Lung (tissue), 12 donors: ENCODE results near the gene RPS17. TPM values are rescaled to one million over a fixed set of nuclear protein-coding genes. Genes with fewer than 3 reads are reported as not detected.
"Not testable (repeated sequence)": the region's sequence is repeated elsewhere in the genome, so short reads cannot be mapped to it uniquely, and the experiment has no call there.

Experiments
- ATAC-seq: fragments of 200-7000 bp; cut with Tn5 transposase; one replicate; pipeline ENCODE4 v1.9.1; 2020; ENCODE audit warnings: moderate number of reproducible peaks; ENCODE audit not compliant: insufficient read depth, low FRiP score
- DNase-seq, 3 donors: peaks; one replicate each; pipeline ENCODE4 v3.0.0-alpha.2; 2013 to 2017
- H3K27ac ChIP-seq, 2 donors: one replicate each; pipeline ENCODE4 v1.5.1; 2013; ENCODE audit warnings: mild to moderate bottlenecking in 2 of 2, moderate library complexity in 2 of 2, control low read depth in 1 of 2, inconsistent platforms in 1 of 2, low read depth in 1 of 2, low read length in 1 of 2
- H3K27me3 ChIP-seq, 3 donors: one replicate each; pipeline ENCODE4 v1.5.1; 2013; ENCODE audit warnings: low read length in 2 of 3; ENCODE audit not compliant: control insufficient read depth in 3 of 3, insufficient read depth in 3 of 3
- H3K36me3 ChIP-seq, 4 donors: one replicate each; pipeline ENCODE4 v1.5.1; 2013; ENCODE audit warnings: low read length in 4 of 4, mild to moderate bottlenecking in 1 of 4, moderate library complexity in 1 of 4; ENCODE audit not compliant: control insufficient read depth in 4 of 4, insufficient read depth in 4 of 4
- H3K4me1 ChIP-seq, 5 donors: one replicate each; pipeline ENCODE4 v1.5.1; 2013; ENCODE audit warnings: low read length in 5 of 5, mild to moderate bottlenecking in 2 of 5, moderate library complexity in 1 of 5; ENCODE audit not compliant: control insufficient read depth in 5 of 5, insufficient read depth in 5 of 5
- H3K4me3 ChIP-seq: one replicate; pipeline ENCODE4 v1.5.1; 2013; ENCODE audit warnings: mild to moderate bottlenecking, control low read depth, moderate library complexity
- H3K9ac ChIP-seq, 2 donors: one replicate each; pipeline ENCODE4 v1.5.1; 2013; ENCODE audit warnings: low read length in 2 of 2, control low read depth in 1 of 2; ENCODE audit not compliant: insufficient read depth in 1 of 2
- H3K9me3 ChIP-seq, 4 donors: one replicate each; pipeline ENCODE4 v1.5.1; 2013; ENCODE audit warnings: low read length in 3 of 4, mild to moderate bottlenecking in 1 of 4, moderate library complexity in 1 of 4; ENCODE audit not compliant: control insufficient read depth in 4 of 4, insufficient read depth in 3 of 4
- CTCF ChIP-seq: IDR thresholded peaks from 2 replicates; pipeline ENCODE4 v1.5.1; 2012; ENCODE audit warnings: mild to moderate bottlenecking; ENCODE audit errors: control extremely low read depth, extremely low read depth
- WGBS, 2 donors: extraction: QIAGEN DNeasy Blood & Tissue Kit; methylation state at CpG; one replicate each; pipeline ENCODE4 v1.1.7; 2013; 5-methylcytosine and 5-hydroxymethylcytosine counted together
- polyA plus RNA-seq, 2 donors: library from polyadenylated mRNA; stranded (reverse); fragments of 200-250 nt; gene quantifications; one replicate each; pipeline ENCODE4 v1.2.1, GENCODE V29; 2013
- total RNA-seq, 2 donors: library from RNA; depleted of rRNA in 1 of 2; stranded (reverse); fragments of >200 nt in 1 of 2; gene quantifications; one replicate each; pipeline ENCODE4 v1.2.1, GENCODE V29; 2014 to 2021
- donor health status: control.
- donor health status: control.
- donor health status: Bipolar disorder and iron deficiency.
- donor health status: healthy.
- donor health status: DM: yes; HTN: yes; CAD: no.

RPS17 gene
- total and polyA plus RNA-seq, 4 donors, result 1,181 to 4,573 (median 2,417) TPM

- DNase-seq (peak; percentile 61 to 65 (median 65)), ATAC-seq (peak; percentile 81)
- no peak overlapping the region for H3K9ac ChIP-seq
- H3K36me3 ChIP-seq, result peaks cover 2 to 7% (median 3%) of the 10 kb centered on the region in 4 donors
- TF ChIP-seq CTCF, result peak; percentile 50
- H3K4me3 ChIP-seq, result no peak overlapping the region
- 21 to 29% methylated on average over 10 of the region's 10 CpGs for WGBS, 2 donors
- peaks cover 0 to 6% (median 0%) of the 10 kb centered on the region in 5 donors for H3K4me1 ChIP-seq
- H3K9me3 ChIP-seq, result no peaks in the 10 kb centered on the region
- no peaks in the 10 kb centered on the region for H3K27me3 ChIP-seq
- peak overlapping the region in 1 of 2 donors; percentile 52 for H3K27ac ChIP-seq
These were observed 9.5 kb downstream of the RPS17 start for GRCh38 chr15:82530606-82531379.

GRCh38 chr15:82530006-82530405, 10.3 kb downstream of the RPS17 start:
- Histone ChIP-seq H3K4me3 (no peak overlapping the region), H3K36me3 (peaks cover 0 to 5% (median 3%) of the 10 kb centered on the region in 4 donors), H3K27me3 (no peaks in the 10 kb centered on the region), H3K9me3 (no peaks in the 10 kb centered on the region), H3K9ac (no peak overlapping the region), H3K4me1 (peaks cover 0 to 6% (median 0%) of the 10 kb centered on the region in 5 donors), H3K27ac (no peak overlapping the region)
- ATAC-seq (no peak), DNase-seq (no peak)
- WGBS, 2 donors, result 88 to 99% methylated on average over 3 of the region's 3 CpGs
- TF ChIP-seq CTCF, result no peak

GRCh38 chr15:82513587-82513986, 26.7 kb downstream of the RPS17 start:
- not testable (repeated sequence) for H3K4me3 ChIP-seq, H3K27ac ChIP-seq, H3K36me3 ChIP-seq, DNase-seq, ATAC-seq, H3K9me3 ChIP-seq, H3K27me3 ChIP-seq, H3K4me1 ChIP-seq, H3K9ac ChIP-seq
- WGBS, 2 donors, result 0% methylated on average over 14 of the region's 48 CpGs; no CpG with 5 or more reads in 1 of the 2 donors

GRCh38 chr15:82507693-82508092, 32.6 kb downstream of the RPS17 start:
- not testable (repeated sequence) for ATAC-seq, H3K27ac ChIP-seq, H3K27me3 ChIP-seq, H3K4me3 ChIP-seq, H3K9ac ChIP-seq, H3K4me1 ChIP-seq, H3K9me3 ChIP-seq, H3K36me3 ChIP-seq
- peak in 1 of 3 donors; percentile 5 for DNase-seq
- 81 to 84% methylated on average over 2 of the region's 4 CpGs for WGBS, 2 donors

- not testable (repeated sequence) for H3K4me3 ChIP-seq, H3K9ac ChIP-seq, H3K27me3 ChIP-seq, DNase-seq, H3K4me1 ChIP-seq, H3K27ac ChIP-seq, ATAC-seq, H3K9me3 ChIP-seq, H3K36me3 ChIP-seq
- 84 to 89% methylated on average over 1 of the region's 1 CpG for WGBS, 2 donors
These were observed 33.2 kb downstream of the RPS17 start for GRCh38 chr15:82507087-82507486.

GRCh38 chr15:82505842-82506241, 34.4 kb downstream of the RPS17 start:
- H3K36me3 ChIP-seq, H3K9ac ChIP-seq, DNase-seq, H3K27ac ChIP-seq, H3K4me1 ChIP-seq, H3K27me3 ChIP-seq, ATAC-seq, H3K9me3 ChIP-seq, H3K4me3 ChIP-seq: not testable (repeated sequence)
- no CpG with 5 or more reads among the region's 3 CpGs for WGBS, 2 donors

- WGBS, 2 donors, result 80 to 89% methylated on average over 1 of the region's 3 CpGs
- H3K4me1 ChIP-seq, H3K9me3 ChIP-seq, H3K27ac ChIP-seq, H3K9ac ChIP-seq, DNase-seq, ATAC-seq, H3K4me3 ChIP-seq, H3K36me3 ChIP-seq, H3K27me3 ChIP-seq: not testable (repeated sequence)
These were observed 36.2 kb downstream of the RPS17 start for GRCh38 chr15:82504074-82504473.
